ENCODE data around the gene CCDC57. TPM values are rescaled to one million over a fixed set of nuclear protein-coding genes. Genes with fewer than 3 reads are reported as not detected.

The CCDC57 gene
- total and polyA plus RNA-seq, 9 of the 15 experiments (the other 6 are each of a cell fraction or from before 2014, with no cell fraction given): 0.83 to 36.2 (median 13.6) TPM

DNA sequence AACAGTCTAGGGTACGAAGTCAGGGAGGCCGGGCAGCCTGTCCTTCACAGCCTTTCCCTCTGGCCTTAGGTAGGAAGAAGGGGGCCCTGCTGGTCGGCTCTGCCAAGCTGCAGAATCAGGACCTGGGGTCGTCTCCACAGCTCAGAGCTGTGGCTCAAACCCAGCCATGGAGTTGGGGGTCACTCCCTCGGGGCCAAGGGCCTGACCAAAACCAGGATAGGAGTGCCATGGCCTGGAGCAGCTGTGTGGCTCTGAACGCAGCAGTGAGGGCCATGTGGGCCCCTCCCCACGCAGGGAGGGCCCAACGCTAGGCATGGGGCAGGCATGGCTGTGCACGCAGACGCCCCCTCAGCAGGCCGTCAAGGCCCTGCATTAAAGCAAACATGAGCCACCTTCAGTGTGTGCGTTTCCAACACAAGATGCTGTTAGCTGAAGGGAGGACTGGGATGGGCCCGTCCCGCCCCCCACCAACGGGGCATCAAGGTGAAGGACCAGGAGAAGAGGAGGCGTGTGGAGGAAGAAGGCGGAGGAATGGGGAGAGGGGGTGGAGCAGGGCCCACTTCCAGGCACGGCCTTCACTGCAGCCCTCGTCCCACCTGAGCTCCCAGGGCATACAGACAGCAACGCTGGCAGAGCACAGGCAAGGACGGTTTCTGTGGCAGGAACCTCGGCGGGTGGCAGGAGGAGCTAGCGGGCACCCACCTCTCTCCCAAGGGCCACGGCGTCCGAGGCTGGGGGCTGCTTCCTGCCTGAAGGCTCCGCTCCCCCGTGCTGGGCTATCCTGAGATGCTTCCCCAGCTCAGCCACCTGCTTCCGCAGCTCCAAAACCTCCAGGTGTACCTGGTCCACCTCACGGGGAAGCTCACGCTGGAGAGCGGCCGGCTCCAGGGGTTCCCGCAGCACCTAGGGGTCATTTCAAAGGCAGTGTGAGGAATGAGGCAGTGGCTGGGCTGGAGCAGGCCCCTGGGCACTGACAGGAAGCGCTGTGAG lies 55.3 kb downstream of the CCDC57 start:
- intact Hi-C loops (cut with micrococcal nuclease) (loop anchor here (10.0 kb wide), 1 partner anchor 203 kb away; no protein-coding TSS in a partner anchor), in situ Hi-C loops (cut with MboI) (loop anchor here (5.0 kb wide), 1 partner anchor 125 kb away; the partner anchor contains the start of gene RAC3)
- POLR2A ChIA-PET: interaction anchor here (0.7 to 1.5 kb wide), 3 partner anchors 12 to 226 kb away, joined by 3 to 6 read pairs (median 4); no protein-coding TSS in a partner anchor

More for the DNA sequence above, 55.3 kb downstream of the CCDC57 start:
- ATAC-seq (no peak), DNase-seq (ENCODE audit: extremely low read depth in 1 of 4, low spot score in 3 of 4) (no peak), FAIRE-seq (no peak)
- no peak overlapping the region for H2AFZ ChIP-seq (ENCODE audit: low read depth, low read length)
- no peak overlapping the region for H3K27ac ChIP-seq (ENCODE audit: extremely low read depth, low read depth, low read length)
- no peaks in the 10 kb centered on the region for H3K9me3 ChIP-seq (replicated peaks; ENCODE audit: control insufficient read depth, insufficient read depth, low read depth, low read length)
- H3K4me3 ChIP-seq: no peak overlapping the region
- TF ChIP-seq, protein P1, sequence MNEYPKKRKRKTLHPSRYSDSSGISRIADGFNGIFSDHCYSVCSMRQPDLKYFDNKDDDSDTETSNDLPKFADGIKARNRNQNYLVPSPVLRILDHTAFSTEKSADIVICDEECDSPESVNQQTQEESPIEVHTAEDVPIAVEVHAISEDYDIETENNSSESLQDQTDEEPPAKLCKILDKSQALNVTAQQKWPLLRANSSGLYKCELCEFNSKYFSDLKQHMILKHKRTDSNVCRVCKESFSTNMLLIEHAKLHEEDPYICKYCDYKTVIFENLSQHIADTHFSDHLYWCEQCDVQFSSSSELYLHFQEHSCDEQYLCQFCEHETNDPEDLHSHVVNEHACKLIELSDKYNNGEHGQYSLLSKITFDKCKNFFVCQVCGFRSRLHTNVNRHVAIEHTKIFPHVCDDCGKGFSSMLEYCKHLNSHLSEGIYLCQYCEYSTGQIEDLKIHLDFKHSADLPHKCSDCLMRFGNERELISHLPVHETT (CRISPR knock-in tag; conservative IDR thresholded peaks at IDR 0.05 in 1 of 2, IDR thresholded peaks at IDR 0.05 in 1 of 2): no peak
- peak; percentile 31; the same call in 1 of the 2 replicates for TF ChIP-seq POLR2G (IDR thresholded peaks at IDR 0.05; ENCODE audit: low read depth, low read length)
- no TSS peak for BruUV-seq (replicated peaks)
- no peak overlapping the region for H3K4me2 ChIP-seq (ENCODE audit: insufficient read depth, low read length)
- H4K20me1 ChIP-seq (replicated peaks; ENCODE audit: control insufficient read depth, insufficient read depth, low read length): no peaks in the 10 kb centered on the region
- H3K9ac ChIP-seq (ENCODE audit: insufficient read depth in 1 of 2, low read depth in 2 of 2, low read length in 2 of 2): peak overlapping the region in 1 of 2 experiments; percentile 62; a peak in 1 of 4 replicates
- 81% methylated on average over 29 of the region's 36 CpGs for WGBS (ENCODE audit: insufficient coverage, low coverage, missing lambda C conversion rate)
- H3K79me2 ChIP-seq (ENCODE audit: control insufficient read depth, insufficient read depth, low read length): no peaks in the 10 kb centered on the region
- H3K9me1 ChIP-seq (ENCODE audit: control insufficient read depth, insufficient read depth, low read length): no peaks in the 10 kb centered on the region
- H3K36me3 ChIP-seq (ENCODE audit: control insufficient read depth, insufficient read depth, low read length): peaks cover 22% of the 10 kb centered on the region; the same call in 2 of the 3 replicates
- CTCF ChIA-PET (ENCODE audit: low intra/inter-chr PET ratio): no interaction called here
- peaks cover 0 to 38% of the 10 kb centered on the region in 2 experiments; a peak in 3 of 5 replicates for H3K4me1 ChIP-seq (replicated peaks in 1 of 2; ENCODE audit: control insufficient read depth in 2 of 2, insufficient read depth in 2 of 2, low read length in 2 of 2)
- H3K27me3 ChIP-seq (ENCODE audit: control insufficient read depth in 2 of 2, insufficient read depth in 2 of 2, low read length in 2 of 2): no peaks in the 10 kb centered on the region
